GM18519 (cell line): ENCODE results near the gene ZFYVE9.
"Not testable (repeated sequence)": the region's sequence is repeated elsewhere in the genome, so short reads cannot be mapped to it uniquely, and the experiment has no call there.

ENCODE experiments used
- ATAC-seq: cut with Tn5 transposase; IDR thresholded peaks from one replicate; pipeline ENCODE4 v1.9.1; 2021; ENCODE audit warnings: mild to moderate bottlenecking, moderate library complexity; ENCODE audit not compliant: unreplicated experiment, low FRiP score

ZFYVE9 gene

DNA sequence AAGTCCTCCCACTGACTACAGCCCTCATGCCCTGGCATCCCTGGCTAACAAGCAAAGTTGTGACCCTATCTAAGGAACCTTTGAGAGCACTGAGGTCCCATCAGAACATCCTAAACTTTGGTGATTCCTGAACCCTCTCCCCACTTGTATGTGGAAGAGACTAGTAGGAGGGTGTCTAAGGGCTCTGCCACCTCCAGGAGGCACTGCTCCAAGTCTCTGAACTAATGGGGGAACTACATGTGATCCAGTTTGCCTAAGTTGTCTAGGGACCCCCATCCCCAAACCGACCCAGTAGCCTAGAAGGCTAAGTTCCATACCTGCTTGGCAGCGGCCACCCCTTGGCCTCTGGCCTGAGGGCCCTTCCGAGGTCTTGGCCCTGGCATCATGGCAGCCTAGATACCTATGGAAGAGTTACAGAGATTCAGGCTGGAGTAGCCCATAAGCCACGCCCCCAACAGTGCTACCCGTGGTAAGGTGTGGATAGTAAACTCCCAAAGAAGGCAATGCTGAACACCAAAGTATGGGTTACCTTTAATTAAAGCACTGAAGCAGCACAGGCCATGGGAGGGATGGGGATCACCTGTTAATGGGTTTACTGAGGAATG lies 222.4 kb downstream of the ZFYVE9 start:
- ATAC-seq: no peak

DNA sequence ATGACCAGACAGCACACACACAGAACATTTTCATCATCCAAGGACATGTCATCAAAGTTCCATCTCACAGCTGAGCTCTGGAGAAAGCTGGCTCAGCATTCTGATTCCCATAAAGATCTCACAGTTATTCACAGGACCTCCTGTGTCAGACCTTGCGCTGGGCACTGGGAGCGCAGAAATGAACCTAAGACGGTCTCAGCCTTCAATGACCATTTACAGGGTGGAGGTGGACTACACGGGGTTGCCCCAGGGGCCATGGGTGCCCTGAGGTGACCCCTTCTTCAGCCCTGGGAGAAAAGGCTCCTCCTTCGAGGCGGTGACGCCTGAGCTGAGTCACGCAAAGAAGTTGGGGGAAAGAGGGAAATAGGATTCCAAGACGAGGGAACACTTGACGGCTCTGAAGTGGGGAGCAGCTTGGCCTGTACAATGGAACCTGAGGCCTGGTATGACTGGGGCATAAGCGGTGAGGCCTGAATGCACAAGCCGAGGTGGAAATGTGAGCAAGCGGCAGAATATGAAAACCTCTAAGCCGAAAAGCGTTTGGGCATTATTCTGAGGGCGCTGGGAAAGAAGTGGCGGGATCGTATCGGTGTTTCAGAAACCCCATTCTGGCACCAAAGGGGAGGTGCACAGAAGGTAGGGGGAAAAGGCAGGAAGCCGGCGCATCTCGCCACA lies 223.3 kb downstream of the ZFYVE9 start:
- no peak for ATAC-seq

DNA sequence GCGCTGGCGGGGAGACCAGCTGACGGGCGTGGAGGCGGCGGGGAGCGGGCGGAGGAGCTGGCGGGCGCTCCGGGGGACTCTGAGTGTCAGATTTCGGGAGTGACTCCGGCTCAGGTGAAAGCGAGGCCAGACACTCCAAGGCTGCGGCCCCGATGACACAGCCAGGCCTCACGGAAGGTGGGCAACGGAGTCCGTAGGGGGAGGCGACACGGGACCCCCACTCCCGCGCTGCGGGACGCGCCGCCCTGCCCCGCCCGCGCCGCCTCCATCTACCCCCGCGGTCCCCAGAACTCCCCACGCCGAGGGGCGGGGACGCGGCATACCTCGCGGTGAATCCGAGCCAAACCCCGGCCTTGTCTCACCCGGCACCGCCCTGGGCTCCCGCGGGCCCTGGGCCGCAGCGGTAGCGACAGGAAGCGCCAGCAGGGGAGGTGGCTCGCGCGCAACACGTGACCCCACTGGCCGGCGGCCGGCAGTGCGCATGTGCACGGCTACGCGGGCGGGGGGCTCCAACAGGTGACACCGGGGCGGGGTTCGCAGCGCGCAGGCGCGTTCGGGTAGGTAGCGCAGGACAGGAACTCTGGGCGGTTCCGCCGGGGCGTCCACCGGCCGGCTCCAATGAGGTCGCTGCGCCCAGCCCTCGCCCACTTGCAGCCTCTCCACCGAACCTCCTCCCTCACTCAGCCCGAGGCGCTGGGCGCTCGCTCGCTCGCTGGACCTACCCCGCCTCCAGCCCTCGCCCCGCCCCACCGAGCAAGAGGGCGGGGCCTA lies 224.0 kb downstream of the ZFYVE9 start, which contains the start of gene CC2D1B:
CC2D1B (minus strand) TSS at position 460 of the 771 bp plus-strand sequence. CDS start 1,585 bp downstream, outside the sequence.
- ATAC-seq: peak; percentile 86

DNA sequence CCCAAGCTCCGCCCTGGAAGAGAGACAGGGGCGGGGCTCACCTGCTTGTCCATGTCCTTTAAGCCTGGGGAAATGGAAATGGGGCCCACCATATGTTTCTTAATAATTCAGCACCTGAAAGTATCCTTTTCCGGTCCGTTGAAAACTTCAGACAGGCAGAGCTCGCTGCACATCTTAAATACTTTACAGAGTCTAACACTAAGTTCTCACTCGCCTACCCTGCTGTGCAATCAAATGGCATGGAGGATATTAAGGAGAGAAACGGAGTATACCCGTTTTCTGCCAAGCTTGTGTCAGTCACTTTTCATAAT lies 224.6 kb downstream of the ZFYVE9 start:
- no peak for ATAC-seq

DNA sequence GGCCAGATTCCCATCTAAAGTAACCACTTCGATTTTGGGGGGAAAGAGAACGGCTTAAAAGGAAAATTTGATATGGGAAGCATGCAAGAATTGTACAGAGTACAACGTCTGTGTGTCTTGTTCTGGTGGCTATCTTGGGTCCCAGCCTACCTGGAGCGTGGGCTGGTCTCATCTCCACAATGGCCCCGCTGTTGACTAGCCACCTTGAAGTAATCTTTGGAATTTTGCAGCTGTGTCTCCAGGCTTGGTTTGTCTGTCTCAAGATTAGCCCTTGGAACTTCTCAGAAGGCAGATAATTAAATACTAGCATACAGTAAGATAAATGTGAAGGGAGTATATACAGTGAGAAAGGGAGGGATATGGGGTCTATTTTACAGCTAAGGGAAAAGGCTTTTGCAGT lies 225.4 kb downstream of the ZFYVE9 start:
- no peak for ATAC-seq

DNA sequence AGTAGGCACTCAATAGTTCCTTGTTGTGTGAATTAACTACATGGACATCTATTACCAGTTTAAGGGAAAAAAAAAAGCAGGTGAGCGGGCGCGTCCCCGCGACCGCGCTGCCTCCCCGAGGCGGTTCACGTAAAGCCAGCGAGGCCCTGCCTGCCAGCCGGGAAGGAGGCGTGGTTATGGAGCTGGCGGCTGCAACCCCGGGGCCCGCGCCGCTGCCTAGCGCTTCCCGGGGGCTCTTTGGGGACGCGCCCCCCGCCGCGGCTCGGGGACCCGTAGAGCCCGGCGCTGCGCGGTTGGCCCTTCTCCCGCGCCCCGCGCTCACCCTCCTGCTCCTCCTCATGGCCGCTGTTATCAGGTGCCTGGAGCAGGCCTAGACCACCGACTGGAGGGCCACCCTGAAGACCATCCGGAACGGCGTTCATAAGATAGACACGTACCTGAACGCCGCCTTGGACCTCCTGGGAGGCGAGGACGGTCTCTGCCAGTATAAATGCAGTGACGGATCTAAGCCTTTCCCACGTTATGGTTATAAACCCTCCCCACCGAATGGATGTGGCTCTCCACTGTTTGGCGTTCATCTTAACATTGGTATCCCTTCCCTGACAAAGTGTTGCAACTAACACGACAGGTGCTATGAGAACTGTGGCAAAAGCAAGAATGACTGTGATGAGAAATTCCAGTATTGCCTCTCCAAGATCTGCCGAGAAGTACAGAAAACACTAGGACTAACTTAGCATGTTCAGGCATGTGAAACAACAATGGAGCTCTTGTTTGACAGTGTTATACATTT lies 226.7 kb downstream of the ZFYVE9 start:
- no peak for ATAC-seq

DNA sequence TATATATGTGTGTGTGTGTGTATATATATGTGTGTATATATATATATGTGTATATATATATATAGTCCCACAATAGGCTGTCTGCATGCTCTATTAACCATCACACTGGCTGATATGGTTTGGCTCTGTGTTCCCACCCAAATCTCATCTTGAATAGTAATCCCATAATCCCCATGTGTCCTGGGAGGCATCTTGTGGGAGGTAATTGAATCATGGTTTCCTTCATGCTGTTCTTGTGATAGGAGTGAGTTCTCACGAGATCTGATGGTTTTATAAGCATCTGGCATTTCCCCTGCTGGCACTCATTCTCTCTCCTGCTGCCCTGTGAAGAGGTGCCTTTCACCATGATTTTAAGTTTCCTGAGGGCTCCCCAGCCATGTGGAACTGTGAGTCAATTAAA lies 228.0 kb downstream of the ZFYVE9 start:
- not testable (repeated sequence) for ATAC-seq

DNA sequence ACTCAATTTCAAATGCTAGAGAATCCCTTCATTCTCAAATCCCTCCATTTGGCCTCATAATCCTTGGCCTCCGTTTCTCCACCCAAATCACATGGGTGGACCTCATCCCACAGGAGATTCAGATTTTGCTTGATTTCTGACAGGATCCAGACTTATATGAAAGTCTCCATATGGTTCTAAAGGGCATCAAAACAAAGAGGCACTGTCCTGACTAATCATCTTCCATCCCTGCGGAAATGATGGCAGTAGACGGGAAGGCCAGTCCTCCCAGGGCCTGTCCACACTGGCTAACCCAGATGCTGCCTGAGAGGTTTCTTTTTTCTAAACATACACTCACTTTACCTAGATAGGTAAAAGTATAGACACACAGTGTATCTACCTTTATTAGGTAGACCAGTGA lies 243.5 kb downstream of the ZFYVE9 start:
- ATAC-seq: no peak

DNA sequence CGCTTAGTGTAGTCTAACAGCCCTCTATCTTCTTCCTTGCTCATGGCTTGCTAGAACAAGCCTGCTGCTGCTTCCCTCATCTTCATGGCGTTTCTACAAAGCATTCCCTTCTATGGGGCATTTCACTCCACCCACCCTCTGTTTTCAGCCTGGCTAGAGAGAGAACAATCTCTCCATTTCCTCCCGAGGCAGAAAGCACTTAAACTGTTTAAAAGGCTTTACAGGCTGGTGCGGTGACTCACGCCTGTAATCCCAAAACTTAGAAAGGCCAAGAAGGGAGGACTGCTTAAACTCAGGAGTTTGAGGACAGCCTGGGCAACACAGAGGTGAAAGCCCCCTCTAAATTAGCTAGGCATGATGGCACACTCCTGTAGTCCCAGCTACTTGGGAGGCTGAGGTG lies 244.6 kb downstream of the ZFYVE9 start:
- no peak for ATAC-seq

DNA sequence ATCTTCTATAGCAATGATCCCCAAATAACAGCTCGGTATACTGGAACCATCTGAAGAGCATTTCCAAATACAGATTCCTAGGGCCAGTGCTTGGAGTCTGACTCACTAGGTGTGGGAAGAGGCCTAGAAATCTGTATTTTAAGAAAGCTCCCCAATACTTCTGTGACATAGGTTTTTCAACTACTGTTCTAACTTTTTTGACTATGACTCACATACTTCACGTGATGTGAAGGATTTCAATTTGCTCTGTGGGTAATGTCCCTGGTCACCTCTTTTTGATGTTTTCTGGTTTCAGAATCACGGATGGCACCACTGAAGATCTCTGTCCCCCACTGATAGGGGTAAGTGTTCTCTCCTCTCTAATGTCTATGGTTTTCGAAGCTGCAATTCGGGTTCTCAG lies 251.3 kb downstream of the ZFYVE9 start:
- ATAC-seq: no peak
